Skeletal muscle satellite cell (primary cell): ENCODE measurements around the gene CMTM2.

Source experiments
- H3K27me3 ChIP-seq: 2 replicates; pipeline ENCODE4 v1.7.0; 2013; ENCODE audit warnings: low read length; ENCODE audit not compliant: control insufficient read depth, insufficient read depth
- H3K36me3 ChIP-seq: 2 replicates; pipeline ENCODE4 v1.7.0; 2013; ENCODE audit warnings: mild to moderate bottlenecking, control low read depth, low read length; ENCODE audit not compliant: insufficient read depth
- H3K4me1 ChIP-seq: 2 replicates; pipeline ENCODE4 v1.7.0; 2013; ENCODE audit warnings: low read length; ENCODE audit not compliant: control insufficient read depth, insufficient read depth
- H3K4me2 ChIP-seq: 2 replicates; pipeline ENCODE4 v1.7.0; 2013; ENCODE audit warnings: mild to moderate bottlenecking, low read length
- H3K4me3 ChIP-seq: 2 replicates; pipeline ENCODE4 v1.7.0; 2013; ENCODE audit warnings: low read length
- H3K9ac ChIP-seq: 2 replicates; pipeline ENCODE4 v1.7.0; 2013; ENCODE audit warnings: mild to moderate bottlenecking, low read depth, low read length, moderate library complexity
- H3K9me3 ChIP-seq: replicated peaks from 2 replicates; pipeline ENCODE4 v1.7.0; 2013; ENCODE audit warnings: mild to moderate bottlenecking, control low read depth, low read length

Gene CMTM2

GRCh38 chr16:66544016-66544757 lies 35.1 kb upstream of the CMTM2 start:
- Histone ChIP-seq H3K4me2 (no peak overlapping the region), H3K27me3 (no peaks in the 10 kb centered on the region), H3K9ac (no peak overlapping the region), H3K36me3 (peaks cover 13% of the 10 kb centered on the region), H3K4me1 (peaks cover 6% of the 10 kb centered on the region), H3K9me3 (no peaks in the 10 kb centered on the region), H3K4me3 (no peak overlapping the region)

GRCh38 chr16:66547101-66547989 lies 31.9 kb upstream of the CMTM2 start:
- no peaks in the 10 kb centered on the region for H3K9me3 ChIP-seq
- no peaks in the 10 kb centered on the region for H3K27me3 ChIP-seq
- H3K4me3 ChIP-seq = no peak overlapping the region
- no peak overlapping the region for H3K9ac ChIP-seq
- H3K4me1 ChIP-seq = peaks cover 24% of the 10 kb centered on the region
- H3K36me3 ChIP-seq = peaks cover 13% of the 10 kb centered on the region
- H3K4me2 ChIP-seq = no peak overlapping the region

GRCh38 chr16:66548068-66548467 lies 31.2 kb upstream of the CMTM2 start:
- no peak overlapping the region for H3K4me2 ChIP-seq
- H3K36me3 ChIP-seq = peaks cover 13% of the 10 kb centered on the region
- no peaks in the 10 kb centered on the region for H3K27me3 ChIP-seq
- peaks cover 30% of the 10 kb centered on the region for H3K4me1 ChIP-seq
- no peaks in the 10 kb centered on the region for H3K9me3 ChIP-seq
- no peak overlapping the region for H3K4me3 ChIP-seq
- no peak overlapping the region for H3K9ac ChIP-seq

GRCh38 chr16:66548868-66549267 lies 30.4 kb upstream of the CMTM2 start:
- peak overlapping the region; percentile 87 for H3K4me3 ChIP-seq
- peaks cover 10% of the 10 kb centered on the region for H3K36me3 ChIP-seq
- peaks cover 36% of the 10 kb centered on the region for H3K4me1 ChIP-seq
- H3K9me3 ChIP-seq = no peaks in the 10 kb centered on the region
- H3K27me3 ChIP-seq = no peaks in the 10 kb centered on the region
- peak overlapping the region; percentile 95 for H3K4me2 ChIP-seq
- H3K9ac ChIP-seq = peak overlapping the region; percentile 96

GRCh38 chr16:66549284-66550131 lies 29.8 kb upstream of the CMTM2 start, which contains the start of gene TK2:
Gene TK2 (minus strand): TSS chr16:66550122. CDS start chr16:66550061, 61 bp downstream.
- peak within 1 kb of the TSS; percentile 96 for H3K9ac ChIP-seq
- H3K4me3 ChIP-seq = peak within 1 kb of the TSS; percentile 87
- no peaks in the 10 kb centered on the region for H3K9me3 ChIP-seq
- peak within 1 kb of the TSS; percentile 95 for H3K4me2 ChIP-seq
- H3K36me3 ChIP-seq = peaks cover 3% of the 10 kb centered on the region
- H3K27me3 ChIP-seq = no peaks in the 10 kb centered on the region
- H3K4me1 ChIP-seq = peaks cover 36% of the 10 kb centered on the region

GRCh38 chr16:66551348-66551759 lies 27.9 kb upstream of the CMTM2 start:
- Histone ChIP-seq H3K9ac (no peak overlapping the region), H3K4me3 (no peak overlapping the region), H3K27me3 (no peaks in the 10 kb centered on the region), H3K9me3 (no peaks in the 10 kb centered on the region), H3K4me2 (no peak overlapping the region), H3K36me3 (no peaks in the 10 kb centered on the region), H3K4me1 (peaks cover 36% of the 10 kb centered on the region)

GRCh38 chr16:66551788-66552285 lies 27.4 kb upstream of the CMTM2 start:
- H3K4me1 ChIP-seq = peaks cover 36% of the 10 kb centered on the region
- H3K4me2 ChIP-seq = peak overlapping the region; percentile 87
- H3K9me3 ChIP-seq = no peaks in the 10 kb centered on the region
- H3K27me3 ChIP-seq = no peaks in the 10 kb centered on the region
- peak overlapping the region; percentile 85 for H3K9ac ChIP-seq
- H3K36me3 ChIP-seq = no peaks in the 10 kb centered on the region
- H3K4me3 ChIP-seq = peak overlapping the region; percentile 78

GRCh38 chr16:66552286-66553177 lies 26.7 kb upstream of the CMTM2 start, which contains the start of gene CKLF:
Gene CKLF (plus strand): TSS chr16:66552576. CDS start chr16:66552716, 140 bp downstream.
- H3K4me3 ChIP-seq = peak within 1 kb of the TSS; percentile 78
- no peaks in the 10 kb centered on the region for H3K27me3 ChIP-seq
- no peaks in the 10 kb centered on the region for H3K9me3 ChIP-seq
- H3K4me1 ChIP-seq = peaks cover 36% of the 10 kb centered on the region
- H3K36me3 ChIP-seq = no peaks in the 10 kb centered on the region
- peak within 1 kb of the TSS; percentile 85 for H3K9ac ChIP-seq
- H3K4me2 ChIP-seq = peak within 1 kb of the TSS; percentile 87

GRCh38 chr16:66553223-66553622 lies 26.0 kb upstream of the CMTM2 start:
- H3K4me1 ChIP-seq = peaks cover 36% of the 10 kb centered on the region
- H3K9ac ChIP-seq = peak overlapping the region; percentile 85
- peaks cover 2% of the 10 kb centered on the region for H3K36me3 ChIP-seq
- H3K4me3 ChIP-seq = peak overlapping the region; percentile 78
- H3K27me3 ChIP-seq = no peaks in the 10 kb centered on the region
- peak overlapping the region; percentile 87 for H3K4me2 ChIP-seq
- no peaks in the 10 kb centered on the region for H3K9me3 ChIP-seq

GRCh38 chr16:66554021-66554420 lies 25.2 kb upstream of the CMTM2 start:
- H3K27me3 ChIP-seq = no peaks in the 10 kb centered on the region
- peaks cover 32% of the 10 kb centered on the region for H3K4me1 ChIP-seq
- H3K4me2 ChIP-seq = peak overlapping the region; percentile 87
- H3K4me3 ChIP-seq = no peak overlapping the region
- H3K9ac ChIP-seq = no peak overlapping the region
- peaks cover 10% of the 10 kb centered on the region for H3K36me3 ChIP-seq
- H3K9me3 ChIP-seq = no peaks in the 10 kb centered on the region
